Retina (tissue), 1 donor: ENCODE results near the gene ABCE1.

Source experiments
- DNase-seq: peaks from one replicate; pipeline ENCODE4 v3.0.0-alpha.2; 2016

The ABCE1 gene

GRCh38 chr4:145178740-145179280, 80.7 kb downstream of the ABCE1 start:
- DNase-seq = no peak
